HepG2 (cell line): Measurements from ENCODE around the gene APOC4. TPM values are rescaled to one million over a fixed set of nuclear protein-coding genes. Genes with fewer than 3 reads are reported as not detected.
A peak's percentile ranks its signal among the peaks of the same experiment; 100 is the strongest.

Source experiments
- HNRNPK ChIP-seq: fragments of 200-400 bp; formaldehyde crosslinking; IDR thresholded peaks from 2 replicates; pipeline ENCODE4 v1.6.1; 2018; ENCODE audit warnings: low read length, low read depth, moderate library complexity, mild to moderate bottlenecking; ENCODE audit not compliant: poor library complexity, severe bottlenecking
- PAX8 ChIP-seq: sonication (generic); formaldehyde crosslinking; IDR thresholded peaks from 2 replicates; pipeline ENCODE4 v1.8.0; 2022; ENCODE audit warnings: mild to moderate bottlenecking, missing genetic modification reagents, borderline replicate concordance
- SIN3A ChIP-seq: IDR thresholded peaks from 2 replicates; pipeline ENCODE4 v1.6.1; 2011; ENCODE audit warnings: low read depth, mild to moderate bottlenecking, control low read depth, low read length, borderline replicate concordance
- ZBTB38 ChIP-seq: sonication (generic); formaldehyde crosslinking; IDR thresholded peaks from 2 replicates; pipeline ENCODE4 v1.5.1; 2020; ENCODE audit warnings: mild to moderate bottlenecking, missing genetic modification reagents
- ZNF124 ChIP-seq: sonication (generic); formaldehyde crosslinking; IDR thresholded peaks from 2 replicates; pipeline ENCODE4 v1.4.0; 2020; ENCODE audit warnings: missing genetic modification reagents
- ZNF446 ChIP-seq: sonication (generic); formaldehyde crosslinking; IDR thresholded peaks from 2 replicates; pipeline ENCODE4 v1.5.0; 2020; ENCODE audit warnings: mild to moderate bottlenecking, missing genetic modification reagents
- ZNF598 ChIP-seq: sonication (generic); formaldehyde crosslinking; IDR thresholded peaks from 2 replicates; pipeline ENCODE4 v1.5.1; 2020; ENCODE audit warnings: mild to moderate bottlenecking, missing genetic modification reagents, borderline replicate concordance
- polyA plus RNA-seq, 8 experiments: library from polyadenylated mRNA; depleted of rRNA in 3 of 8; stranded (reverse) in 7 of 8; unstranded in 1 of 8; fragments of >200 nt; fragmentation: Illumina TruSeq in 4 of 8; extraction: Trizol in 4 of 8; gene quantifications; 2 replicates each; pipeline versions ENCODE4 v1.2.1 to v1.2.3, GENCODE V29; 2011 to 2016; ENCODE audit warnings: low read depth in 4 of 8, missing spikeins in 1 of 8, mixed read lengths in 1 of 8; ENCODE audit not compliant: insufficient read depth in 1 of 8
- total RNA-seq, 5 experiments: library from RNA; depleted of rRNA; stranded (reverse); fragments of >200 nt; fragmentation: Illumina TruSeq; extraction: Trizol; gene quantifications; 2 replicates each; pipeline ENCODE4 v1.2.3, GENCODE V29; 2016; ENCODE audit warnings: low read depth in 1 of 5
- TF ChIP-seq, protein P1 (sequence below): IDR thresholded peaks from 2 replicates; pipeline ENCODE4 v1.6.1; 2016; ENCODE audit warnings: missing compliant biosample characterization, missing genetic modification reagents, borderline replicate concordance
- TF ChIP-seq, protein P2 (sequence below): sonication (generic); formaldehyde crosslinking; IDR thresholded peaks from 2 replicates; pipeline ENCODE4 v1.4.0; 2020; ENCODE audit warnings: missing genetic modification reagents
- TF ChIP-seq, protein P3 (sequence below): sonication (generic); formaldehyde crosslinking; IDR thresholded peaks from 2 replicates; pipeline ENCODE4 v1.4.0; 2020; ENCODE audit warnings: low read depth, missing genetic modification reagents
- TF ChIP-seq, protein P4 (sequence below): sonication (generic); formaldehyde crosslinking; IDR thresholded peaks from 2 replicates; pipeline ENCODE4 v1.4.0; 2020; ENCODE audit warnings: missing genetic modification reagents
- TF ChIP-seq, protein P5 (sequence below): sonication (generic); formaldehyde crosslinking; IDR thresholded peaks from 2 replicates; pipeline ENCODE4 v1.4.0; 2020; ENCODE audit warnings: missing genetic modification reagents

APOC4 gene
- total and polyA plus RNA-seq, 2 of the 13 experiments (the other 11 are each of a cell fraction or from before 2014, with no cell fraction given) = 0.46 TPM; not detected in 1

DNA sequence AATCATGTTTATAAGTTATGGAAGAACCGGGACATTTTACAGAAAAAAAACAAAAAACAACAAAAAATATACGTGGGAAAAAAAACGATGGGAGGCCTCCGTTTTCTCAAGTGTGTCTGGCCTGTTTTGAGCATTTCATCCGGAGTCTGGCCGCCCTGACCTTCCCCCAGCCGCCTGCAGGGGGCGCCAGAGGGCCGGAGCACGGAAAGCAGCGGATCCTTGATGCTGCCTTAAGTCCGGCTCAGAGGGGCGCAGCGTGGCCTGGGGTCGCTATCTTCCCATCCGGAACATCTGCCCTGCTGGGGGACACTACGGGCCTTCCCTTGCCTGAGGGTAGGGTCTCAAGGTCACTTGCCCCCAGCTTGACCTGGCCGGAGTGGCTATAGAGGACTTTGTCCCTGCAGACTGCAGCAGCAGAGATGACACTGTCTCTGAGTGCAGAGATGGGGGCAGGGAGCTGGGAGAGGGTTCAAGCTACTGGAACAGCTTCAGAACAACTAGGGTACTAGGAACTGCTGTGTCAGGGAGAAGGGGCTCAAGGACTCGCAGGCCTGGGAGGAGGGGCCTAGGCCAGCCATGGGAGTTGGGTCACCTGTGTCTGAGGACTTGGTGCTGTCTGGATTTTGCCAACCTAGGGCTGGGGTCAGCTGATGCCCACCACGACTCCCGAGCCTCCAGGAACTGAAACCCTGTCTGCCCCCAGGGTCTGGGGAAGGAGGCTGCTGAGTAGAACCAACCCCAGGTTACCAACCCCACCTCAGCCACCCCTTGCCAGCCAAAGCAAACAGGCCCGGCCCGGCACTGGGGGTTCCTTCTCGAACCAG is 38.2 kb upstream of the APOC4 start (continued):
- TF ChIP-seq, protein P1, sequence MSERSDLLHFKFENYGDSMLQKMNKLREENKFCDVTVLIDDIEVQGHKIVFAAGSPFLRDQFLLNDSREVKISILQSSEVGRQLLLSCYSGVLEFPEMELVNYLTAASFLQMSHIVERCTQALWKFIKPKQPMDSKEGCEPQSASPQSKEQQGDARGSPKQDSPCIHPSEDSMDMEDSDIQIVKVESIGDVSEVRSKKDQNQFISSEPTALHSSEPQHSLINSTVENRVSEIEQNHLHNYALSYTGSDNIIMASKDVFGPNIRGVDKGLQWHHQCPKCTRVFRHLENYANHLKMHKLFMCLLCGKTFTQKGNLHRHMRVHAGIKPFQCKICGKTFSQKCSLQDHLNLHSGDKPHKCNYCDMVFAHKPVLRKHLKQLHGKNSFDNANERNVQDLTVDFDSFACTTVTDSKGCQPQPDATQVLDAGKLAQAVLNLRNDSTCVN (CRISPR knock-in tag) = peak; percentile 66
- TF ChIP-seq, protein P2, sequence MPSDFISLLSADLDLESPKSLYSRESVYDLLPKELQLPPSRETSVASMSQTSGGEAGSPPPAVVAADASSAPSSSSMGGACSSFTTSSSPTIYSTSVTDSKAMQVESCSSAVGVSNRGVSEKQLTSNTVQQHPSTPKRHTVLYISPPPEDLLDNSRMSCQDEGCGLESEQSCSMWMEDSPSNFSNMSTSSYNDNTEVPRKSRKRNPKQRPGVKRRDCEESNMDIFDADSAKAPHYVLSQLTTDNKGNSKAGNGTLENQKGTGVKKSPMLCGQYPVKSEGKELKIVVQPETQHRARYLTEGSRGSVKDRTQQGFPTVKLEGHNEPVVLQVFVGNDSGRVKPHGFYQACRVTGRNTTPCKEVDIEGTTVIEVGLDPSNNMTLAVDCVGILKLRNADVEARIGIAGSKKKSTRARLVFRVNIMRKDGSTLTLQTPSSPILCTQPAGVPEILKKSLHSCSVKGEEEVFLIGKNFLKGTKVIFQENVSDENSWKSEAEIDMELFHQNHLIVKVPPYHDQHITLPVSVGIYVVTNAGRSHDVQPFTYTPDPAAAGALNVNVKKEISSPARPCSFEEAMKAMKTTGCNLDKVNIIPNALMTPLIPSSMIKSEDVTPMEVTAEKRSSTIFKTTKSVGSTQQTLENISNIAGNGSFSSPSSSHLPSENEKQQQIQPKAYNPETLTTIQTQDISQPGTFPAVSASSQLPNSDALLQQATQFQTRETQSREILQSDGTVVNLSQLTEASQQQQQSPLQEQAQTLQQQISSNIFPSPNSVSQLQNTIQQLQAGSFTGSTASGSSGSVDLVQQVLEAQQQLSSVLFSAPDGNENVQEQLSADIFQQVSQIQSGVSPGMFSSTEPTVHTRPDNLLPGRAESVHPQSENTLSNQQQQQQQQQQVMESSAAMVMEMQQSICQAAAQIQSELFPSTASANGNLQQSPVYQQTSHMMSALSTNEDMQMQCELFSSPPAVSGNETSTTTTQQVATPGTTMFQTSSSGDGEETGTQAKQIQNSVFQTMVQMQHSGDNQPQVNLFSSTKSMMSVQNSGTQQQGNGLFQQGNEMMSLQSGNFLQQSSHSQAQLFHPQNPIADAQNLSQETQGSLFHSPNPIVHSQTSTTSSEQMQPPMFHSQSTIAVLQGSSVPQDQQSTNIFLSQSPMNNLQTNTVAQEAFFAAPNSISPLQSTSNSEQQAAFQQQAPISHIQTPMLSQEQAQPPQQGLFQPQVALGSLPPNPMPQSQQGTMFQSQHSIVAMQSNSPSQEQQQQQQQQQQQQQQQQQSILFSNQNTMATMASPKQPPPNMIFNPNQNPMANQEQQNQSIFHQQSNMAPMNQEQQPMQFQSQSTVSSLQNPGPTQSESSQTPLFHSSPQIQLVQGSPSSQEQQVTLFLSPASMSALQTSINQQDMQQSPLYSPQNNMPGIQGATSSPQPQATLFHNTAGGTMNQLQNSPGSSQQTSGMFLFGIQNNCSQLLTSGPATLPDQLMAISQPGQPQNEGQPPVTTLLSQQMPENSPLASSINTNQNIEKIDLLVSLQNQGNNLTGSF (CRISPR knock-in tag) = no peak
- peak; percentile 9; the same call in 1 of the 2 replicates for TF ChIP-seq ZNF124 (CRISPR knock-in tag)
- peak; percentile 79; the same call in 1 of the 2 replicates for TF ChIP-seq ZNF598 (CRISPR knock-in tag)
- TF ChIP-seq, protein P3, sequence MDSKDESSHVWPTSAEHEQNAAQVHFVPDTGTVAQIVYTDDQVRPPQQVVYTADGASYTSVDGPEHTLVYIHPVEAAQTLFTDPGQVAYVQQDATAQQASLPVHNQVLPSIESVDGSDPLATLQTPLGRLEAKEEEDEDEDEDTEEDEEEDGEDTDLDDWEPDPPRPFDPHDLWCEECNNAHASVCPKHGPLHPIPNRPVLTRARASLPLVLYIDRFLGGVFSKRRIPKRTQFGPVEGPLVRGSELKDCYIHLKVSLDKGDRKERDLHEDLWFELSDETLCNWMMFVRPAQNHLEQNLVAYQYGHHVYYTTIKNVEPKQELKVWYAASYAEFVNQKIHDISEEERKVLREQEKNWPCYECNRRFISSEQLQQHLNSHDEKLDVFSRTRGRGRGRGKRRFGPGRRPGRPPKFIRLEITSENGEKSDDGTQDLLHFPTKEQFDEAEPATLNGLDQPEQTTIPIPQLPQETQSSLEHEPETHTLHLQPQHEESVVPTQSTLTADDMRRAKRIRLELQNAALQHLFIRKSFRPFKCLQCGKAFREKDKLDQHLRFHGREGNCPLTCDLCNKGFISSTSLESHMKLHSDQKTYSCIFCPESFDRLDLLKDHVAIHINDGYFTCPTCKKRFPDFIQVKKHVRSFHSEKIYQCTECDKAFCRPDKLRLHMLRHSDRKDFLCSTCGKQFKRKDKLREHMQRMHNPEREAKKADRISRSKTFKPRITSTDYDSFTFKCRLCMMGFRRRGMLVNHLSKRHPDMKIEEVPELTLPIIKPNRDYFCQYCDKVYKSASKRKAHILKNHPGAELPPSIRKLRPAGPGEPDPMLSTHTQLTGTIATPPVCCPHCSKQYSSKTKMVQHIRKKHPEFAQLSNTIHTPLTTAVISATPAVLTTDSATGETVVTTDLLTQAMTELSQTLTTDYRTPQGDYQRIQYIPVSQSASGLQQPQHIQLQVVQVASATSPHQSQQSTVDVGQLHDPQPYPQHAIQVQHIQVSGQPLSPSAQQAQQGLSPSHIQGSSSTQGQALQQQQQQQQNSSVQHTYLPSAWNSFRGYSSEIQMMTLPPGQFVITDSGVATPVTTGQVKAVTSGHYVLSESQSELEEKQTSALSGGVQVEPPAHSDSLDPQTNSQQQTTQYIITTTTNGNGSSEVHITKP (CRISPR knock-in tag) = no peak
- TF ChIP-seq PAX8 (CRISPR knock-in tag) = 0 out of 2 replicates have a peak, but pooled peaks have one; percentile 63
- TF ChIP-seq ZBTB38 (CRISPR knock-in tag) = peak; percentile 69
- 0 out of 2 replicates have a peak, but pooled peaks have one; percentile 36 for TF ChIP-seq SIN3A
- TF ChIP-seq ZNF446 (CRISPR knock-in tag) = no peak
- TF ChIP-seq, protein P4, sequence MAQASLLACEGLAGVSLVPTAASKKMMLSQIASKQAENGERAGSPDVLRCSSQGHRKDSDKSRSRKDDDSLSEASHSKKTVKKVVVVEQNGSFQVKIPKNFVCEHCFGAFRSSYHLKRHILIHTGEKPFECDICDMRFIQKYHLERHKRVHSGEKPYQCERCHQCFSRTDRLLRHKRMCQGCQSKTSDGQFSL (CRISPR knock-in tag) = no peak
- TF ChIP-seq HNRNPK = no peak
- TF ChIP-seq, protein P5, sequence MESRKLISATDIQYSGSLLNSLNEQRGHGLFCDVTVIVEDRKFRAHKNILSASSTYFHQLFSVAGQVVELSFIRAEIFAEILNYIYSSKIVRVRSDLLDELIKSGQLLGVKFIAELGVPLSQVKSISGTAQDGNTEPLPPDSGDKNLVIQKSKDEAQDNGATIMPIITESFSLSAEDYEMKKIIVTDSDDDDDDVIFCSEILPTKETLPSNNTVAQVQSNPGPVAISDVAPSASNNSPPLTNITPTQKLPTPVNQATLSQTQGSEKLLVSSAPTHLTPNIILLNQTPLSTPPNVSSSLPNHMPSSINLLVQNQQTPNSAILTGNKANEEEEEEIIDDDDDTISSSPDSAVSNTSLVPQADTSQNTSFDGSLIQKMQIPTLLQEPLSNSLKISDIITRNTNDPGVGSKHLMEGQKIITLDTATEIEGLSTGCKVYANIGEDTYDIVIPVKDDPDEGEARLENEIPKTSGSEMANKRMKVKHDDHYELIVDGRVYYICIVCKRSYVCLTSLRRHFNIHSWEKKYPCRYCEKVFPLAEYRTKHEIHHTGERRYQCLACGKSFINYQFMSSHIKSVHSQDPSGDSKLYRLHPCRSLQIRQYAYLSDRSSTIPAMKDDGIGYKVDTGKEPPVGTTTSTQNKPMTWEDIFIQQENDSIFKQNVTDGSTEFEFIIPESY (CRISPR knock-in tag) = peak; percentile 6
